ENCODE data around the gene SIRPD.

The SIRPD gene

DNA sequence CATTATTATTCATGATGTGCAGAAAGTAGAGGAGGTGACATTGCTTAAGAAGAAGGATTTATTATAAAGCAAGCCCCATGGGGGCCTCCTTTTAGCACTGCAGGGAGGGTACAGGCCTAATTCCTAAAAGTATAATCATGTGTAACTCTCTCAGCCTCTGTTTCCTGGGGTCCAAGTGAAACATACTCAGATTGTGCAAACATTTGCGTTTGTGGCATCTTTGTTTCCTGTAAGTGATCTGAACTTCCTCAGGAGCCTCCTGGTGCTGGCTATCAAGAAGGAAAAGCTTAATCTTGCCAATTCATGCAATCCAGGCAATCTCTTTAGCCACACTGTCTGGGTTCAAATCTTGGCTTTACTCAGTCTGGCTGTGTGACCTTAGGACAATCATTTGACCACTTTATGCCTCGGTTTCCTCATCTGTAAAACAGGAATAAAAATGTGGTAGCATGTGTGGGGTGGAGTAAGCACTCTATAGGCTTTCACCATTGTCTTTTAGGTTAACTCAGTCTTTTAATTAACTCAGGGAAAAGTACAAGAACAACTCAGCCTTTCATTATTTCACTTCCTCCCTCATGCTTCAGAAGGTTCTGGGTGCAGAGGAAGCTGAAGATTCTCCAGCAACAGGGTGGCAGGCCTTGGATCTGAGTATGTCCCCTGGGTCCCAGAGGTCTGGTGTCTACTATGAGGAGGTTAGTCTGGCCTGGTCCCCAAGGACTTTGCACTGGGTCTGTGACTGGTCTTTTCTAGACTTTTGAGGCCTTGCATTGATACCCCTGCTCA is 65.5 kb downstream of the SIRPD start:
- DNase-seq = no peak

GRCh38 chr20:1491281-1491840 is 66.1 kb downstream of the SIRPD start, which contains the start of gene SIRPB2:
Gene SIRPB2 (minus strand): TSS chr20:1491420. CDS start chr20:1491359, 61 bp downstream.
- DNase-seq = no peak

DNA sequence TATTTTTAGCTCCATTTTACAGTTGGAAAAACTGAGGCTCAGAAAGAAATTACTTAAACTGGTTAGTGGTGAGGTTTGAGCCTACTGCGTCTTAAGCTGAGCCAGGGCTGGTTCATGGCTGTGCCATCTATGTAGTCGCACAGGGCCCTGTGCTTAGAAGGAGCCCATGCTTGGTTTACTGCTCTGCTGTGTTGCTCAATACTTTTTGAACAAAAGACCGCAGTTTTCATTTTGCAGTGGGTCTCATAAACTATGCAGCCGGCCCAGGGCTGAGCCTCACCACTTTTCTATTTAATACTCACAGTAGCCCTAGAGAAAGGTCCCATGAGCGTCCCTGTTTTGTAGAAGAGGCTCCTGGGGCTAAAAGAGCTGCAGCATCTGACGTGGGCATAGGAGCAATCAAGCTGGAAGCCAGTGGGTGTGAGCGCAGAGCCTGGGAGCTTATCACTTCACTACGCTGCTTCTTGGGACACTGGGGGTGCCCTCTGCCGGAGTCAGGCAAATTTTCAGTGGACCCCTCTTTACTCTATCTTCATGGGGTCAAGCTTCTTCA is 66.8 kb downstream of the SIRPD start:
- DNase-seq = no peak

- no peak for DNase-seq
Measured at GRCh38 chr20:1489764-1490436, 67.6 kb downstream of the SIRPD start.

DNA sequence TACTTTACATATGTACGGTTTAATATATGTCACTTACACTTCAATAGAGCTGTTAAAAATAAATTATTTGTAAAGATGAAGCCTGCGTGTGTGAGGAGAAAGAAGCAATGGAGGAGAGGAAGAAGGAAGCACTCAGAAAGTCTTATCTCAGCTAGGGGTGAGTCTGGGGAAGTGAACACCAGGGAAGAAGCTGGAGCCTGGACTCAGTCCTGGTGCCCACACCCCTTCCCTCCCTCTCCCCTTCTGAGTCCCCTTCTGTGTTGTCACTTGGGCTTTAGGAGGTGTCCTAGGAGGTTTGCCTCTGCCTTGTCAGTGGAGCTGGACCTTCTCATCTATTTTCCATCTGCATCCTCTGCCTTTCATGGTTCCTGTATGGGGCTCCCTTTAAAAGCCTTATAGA is 68.2 kb downstream of the SIRPD start:
- no peak for DNase-seq

DNA sequence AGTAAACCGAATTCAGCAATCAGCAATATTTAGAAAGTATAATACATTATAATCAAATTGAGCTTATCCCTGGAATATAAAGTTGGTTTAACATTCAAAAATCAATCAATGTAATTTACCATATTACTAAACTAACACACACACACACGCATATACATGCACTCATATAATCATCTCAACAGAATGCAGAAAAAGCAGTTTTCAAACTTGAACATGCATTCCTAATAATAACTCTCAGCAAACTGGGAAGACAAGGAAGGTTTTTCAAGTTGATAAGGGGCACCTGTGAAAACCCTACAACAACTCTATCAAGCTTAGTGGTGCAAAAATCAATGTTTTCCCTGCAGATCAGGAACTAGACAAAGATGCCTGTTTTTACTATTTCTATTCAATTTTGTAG is 70.9 kb downstream of the SIRPD start:
- no peak for DNase-seq

DNA sequence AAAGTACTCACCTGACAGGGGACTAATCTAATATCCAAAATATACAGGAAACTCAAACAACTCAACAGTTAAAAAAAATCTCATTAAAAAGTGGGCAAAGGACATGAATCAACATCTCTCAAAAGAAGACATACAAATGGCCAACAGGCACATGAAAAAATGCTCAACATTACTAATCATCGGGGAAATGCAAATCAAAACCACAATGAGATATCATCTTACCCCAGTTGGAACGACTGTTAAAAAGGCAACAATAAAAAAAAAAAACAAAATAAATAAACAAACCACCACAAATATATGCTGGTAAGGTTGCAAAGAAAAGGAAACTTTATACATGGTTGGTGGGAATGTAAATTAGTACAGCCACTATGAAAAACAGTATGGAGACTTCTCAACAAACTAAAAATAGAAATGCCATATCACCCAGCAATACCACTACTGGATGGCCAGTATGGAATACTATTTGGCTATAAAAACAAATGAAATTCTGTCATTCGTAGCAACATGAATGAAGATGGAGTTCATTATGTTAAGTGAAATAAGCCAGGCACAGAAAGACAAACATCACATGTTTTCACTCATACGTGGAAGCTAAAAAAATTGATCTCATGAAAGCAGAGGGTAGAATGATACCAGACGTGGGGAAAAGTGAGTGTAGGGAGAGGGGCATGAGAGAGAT is 72.9 kb downstream of the SIRPD start:
- no peak for DNase-seq
